Activated naive CD8-positive, alpha-beta T cell treated with anti-CD3 and anti-CD28 coated beads, Interleukin-2, amount 50 U/mL, for 24 hours (primary cell): Measurements from ENCODE around the gene PRAMEF15.
"Not testable (repeated sequence)": the region's sequence is repeated elsewhere in the genome, so short reads cannot be mapped to it uniquely, and the experiment has no call there.

Experiments
- ATAC-seq: fragments of 150-1000 bp; cut with Tn5 transposase; one replicate; pipeline ENCODE4 v1.10.0; 2021
- DNase-seq: peaks from one replicate; pipeline ENCODE4 v3.0.0; 2021
- H3K27ac Mint-ChIP-seq: one replicate; pipeline ENCODE4 v1.8.0; 2021; ENCODE audit warnings: mild to moderate bottlenecking, mixed read lengths
- H3K27me3 Mint-ChIP-seq: one replicate; pipeline ENCODE4 v1.8.0; 2021; ENCODE audit warnings: mixed read lengths
- H3K36me3 Mint-ChIP-seq: one replicate; pipeline ENCODE4 v1.8.0; 2021; ENCODE audit warnings: low read depth, mixed read lengths
- H3K4me1 Mint-ChIP-seq: one replicate; pipeline ENCODE4 v1.8.0; 2021; ENCODE audit warnings: mixed read lengths
- H3K4me3 Mint-ChIP-seq: one replicate; pipeline ENCODE4 v1.8.0; 2021; ENCODE audit warnings: mild to moderate bottlenecking, moderate library complexity, mixed read lengths
- H3K9me3 Mint-ChIP-seq: one replicate; pipeline ENCODE4 v1.8.0; 2021; ENCODE audit warnings: mixed read lengths

Gene PRAMEF15

DNA sequence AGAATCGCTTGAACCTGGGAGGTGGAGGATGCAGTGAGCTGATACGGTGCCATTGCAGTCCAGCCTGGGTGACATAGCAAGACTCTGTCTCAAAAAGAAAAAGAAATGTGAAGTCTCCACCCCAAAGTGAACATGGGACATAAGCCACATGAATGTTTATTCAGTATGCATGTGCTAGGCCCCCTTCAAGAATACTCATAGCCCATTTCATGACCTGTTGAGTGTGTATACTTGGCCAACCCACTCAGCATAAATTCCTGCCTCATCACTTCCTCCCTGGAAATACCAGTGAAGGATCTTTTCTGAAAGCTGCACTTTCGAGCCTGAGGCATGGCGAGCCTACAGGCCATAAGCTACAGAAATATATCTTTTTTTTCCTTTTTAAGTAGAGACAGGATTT is 49.5 kb downstream of the PRAMEF15 start:
- DNase-seq, H3K36me3 Mint-ChIP-seq, H3K27me3 Mint-ChIP-seq, ATAC-seq, H3K4me1 Mint-ChIP-seq, H3K9me3 Mint-ChIP-seq, H3K27ac Mint-ChIP-seq, H3K4me3 Mint-ChIP-seq: not testable (repeated sequence)

DNA sequence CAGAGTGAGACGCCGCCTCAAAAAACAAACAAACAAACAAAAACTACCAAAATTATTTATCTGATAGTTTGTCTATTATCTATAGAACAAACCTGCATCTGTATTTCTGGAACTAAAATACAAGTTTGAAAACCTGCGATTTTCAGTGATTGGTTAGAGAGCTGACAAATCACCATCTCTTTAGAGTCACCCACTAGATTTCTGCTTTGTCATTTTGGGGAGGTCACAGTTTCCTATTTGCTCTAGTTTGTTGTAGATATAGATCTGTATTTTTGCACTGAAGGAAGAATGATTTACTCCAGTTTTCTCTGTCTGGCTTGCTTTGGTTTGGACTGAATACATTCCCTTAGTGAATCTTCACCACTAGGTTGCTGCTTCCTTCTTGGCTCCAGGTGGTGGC is 51.2 kb downstream of the PRAMEF15 start:
- not testable (repeated sequence) for H3K4me3 Mint-ChIP-seq, DNase-seq, H3K27ac Mint-ChIP-seq, H3K36me3 Mint-ChIP-seq, H3K4me1 Mint-ChIP-seq, H3K9me3 Mint-ChIP-seq, ATAC-seq, H3K27me3 Mint-ChIP-seq

DNA sequence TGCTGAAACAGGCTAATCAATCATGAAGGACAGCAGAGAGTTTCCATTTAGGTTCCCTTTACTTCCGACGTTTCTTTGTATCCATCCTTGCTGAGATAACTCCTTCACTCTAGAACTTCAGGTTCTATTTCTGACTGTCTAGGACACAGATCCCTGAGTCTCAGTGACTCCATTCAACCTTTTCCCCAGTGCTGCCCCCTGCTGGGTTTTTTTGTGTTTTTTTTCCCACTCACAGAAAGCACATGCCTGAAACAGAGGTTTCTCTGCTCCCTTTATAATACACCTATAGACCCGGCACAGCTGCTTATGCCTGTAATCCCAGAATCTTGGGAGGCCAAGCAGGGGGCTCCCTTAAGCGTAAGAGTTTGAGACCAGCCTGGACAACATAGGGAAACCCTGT is 53.2 kb downstream of the PRAMEF15 start:
- H3K4me3 Mint-ChIP-seq, H3K27ac Mint-ChIP-seq, H3K4me1 Mint-ChIP-seq, H3K9me3 Mint-ChIP-seq, ATAC-seq, H3K27me3 Mint-ChIP-seq, H3K36me3 Mint-ChIP-seq: not testable (repeated sequence)
- DNase-seq: peak; percentile 26
